NCI-H2196 treated with DMSO at 0.1 percent for 48 hours (cell line): ENCODE data around the gene C5.

Experiments used
- DNase-seq: peaks from one replicate; lab custom pipeline; 2025; ENCODE audit not compliant: unreplicated experiment; lab: John Stamatoyannopoulos, UW

C5 gene

DNA sequence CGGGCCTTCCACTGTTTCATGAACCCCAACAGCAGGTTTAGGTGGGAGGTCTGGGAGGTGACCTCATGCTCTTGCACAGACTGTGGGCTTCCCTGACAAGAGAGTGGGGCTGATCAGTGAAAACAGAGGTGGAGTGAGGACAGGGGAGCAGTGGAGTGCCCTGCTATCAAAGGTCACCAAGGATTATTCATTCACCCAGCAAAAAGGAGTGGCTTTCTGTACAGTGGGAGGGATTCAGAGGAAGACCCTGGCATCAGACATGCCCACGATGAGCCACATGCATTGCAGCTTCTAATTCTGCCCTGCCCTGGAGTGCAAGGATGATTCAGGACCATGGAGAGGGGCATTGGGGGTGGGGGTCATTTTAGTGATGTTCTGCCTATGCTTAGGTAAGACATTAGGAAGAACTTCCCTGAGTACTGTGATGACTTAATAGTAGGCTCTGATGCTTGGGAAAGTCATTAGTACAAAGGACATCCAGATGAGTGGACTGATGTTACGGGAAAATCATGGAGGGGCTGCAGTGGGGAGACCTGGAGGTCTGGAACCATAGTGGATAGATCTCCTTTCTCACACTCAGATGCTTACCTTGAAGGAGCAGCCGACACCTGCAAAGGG lies 136.3 kb downstream of the C5 start:
- DNase-seq, result no peak

DNA sequence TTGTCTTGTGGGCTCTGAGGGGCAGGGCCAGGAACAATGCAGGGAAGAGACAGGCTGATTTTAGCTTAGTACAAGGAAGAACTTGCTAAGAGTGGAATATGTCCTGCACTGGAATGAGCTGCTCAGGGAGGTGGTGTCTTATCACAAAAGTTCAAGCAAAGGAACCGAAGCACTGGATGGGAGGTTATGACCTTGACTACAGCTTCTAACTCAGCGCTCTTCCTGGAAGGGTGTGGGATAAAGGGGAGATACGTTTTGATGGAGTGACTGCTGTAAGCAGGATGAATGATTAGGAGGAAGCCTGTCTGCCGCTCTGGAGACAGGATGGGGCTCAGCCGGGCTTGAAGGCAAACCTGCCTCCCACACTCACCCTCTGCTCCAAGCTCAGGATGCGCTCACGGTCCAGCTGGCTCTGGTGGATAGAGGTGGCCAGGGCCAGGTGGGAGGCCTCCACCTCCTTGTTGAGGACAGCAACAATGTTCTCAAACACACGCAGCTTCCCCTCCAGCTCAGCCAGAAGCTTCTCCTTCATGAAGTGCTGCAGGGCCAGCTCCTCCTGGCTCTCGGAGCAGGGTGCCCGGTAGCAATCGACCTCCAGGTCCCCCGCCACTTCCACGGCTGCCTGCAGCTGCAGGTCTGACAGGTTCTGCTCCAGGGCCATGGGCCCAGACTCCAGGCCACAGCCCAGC lies 137.0 kb downstream of the C5 start:
- DNase-seq, result no peak

DNA sequence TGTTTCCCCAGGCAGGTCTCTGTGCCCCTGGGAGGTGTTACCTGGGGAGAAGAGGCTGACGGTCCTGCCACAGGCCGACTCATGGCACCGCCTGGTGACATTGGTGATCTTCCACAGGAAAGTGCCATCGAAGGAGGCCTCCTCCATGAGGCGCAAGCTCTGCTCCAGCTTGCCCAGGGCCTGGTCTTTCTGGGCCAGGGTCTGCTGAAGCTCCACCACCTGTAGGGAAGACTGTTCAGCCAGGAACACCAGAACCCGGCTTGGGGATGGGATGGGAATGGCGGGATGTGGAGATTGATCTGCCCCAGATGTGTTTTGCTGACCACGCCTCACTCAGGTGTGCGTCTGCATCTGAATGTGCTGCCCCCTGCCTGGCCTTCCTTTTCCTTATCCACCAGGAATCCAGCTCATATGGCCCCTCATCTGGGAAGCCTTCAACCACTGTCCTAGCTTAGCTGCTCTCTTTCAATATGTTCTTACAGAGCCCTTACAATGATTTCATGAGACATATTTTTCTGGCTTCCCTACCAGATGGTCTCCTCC lies 138.7 kb downstream of the C5 start:
- DNase-seq, result no peak

DNA sequence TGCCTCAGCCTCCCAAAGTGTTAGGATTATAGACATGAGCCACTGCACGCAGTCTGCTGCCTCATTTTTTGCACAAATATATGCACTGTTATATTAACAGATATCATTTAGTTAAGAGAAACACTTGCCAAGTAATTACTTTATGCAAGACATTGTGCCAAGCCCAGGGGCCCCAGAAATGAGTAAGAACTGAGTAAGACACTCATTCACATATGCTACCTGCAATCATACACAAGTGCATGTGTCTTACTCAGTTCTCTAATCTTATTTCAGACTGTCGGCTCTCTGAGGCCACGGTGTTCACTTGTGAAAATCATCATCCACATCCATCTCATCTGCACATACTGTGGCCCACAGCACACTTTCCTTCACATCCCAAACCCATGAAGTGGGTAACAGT lies 139.4 kb downstream of the C5 start:
- DNase-seq, result no peak

- DNase-seq, result no peak
Observed at GRCh38 chr9:120909904-120910303, 140.2 kb downstream of the C5 start.

GRCh38 chr9:120905315-120906164 lies 144.5 kb downstream of the C5 start:
- no peak for DNase-seq

- no peak for DNase-seq
Observed at GRCh38 chr9:120904978-120905301, 145.1 kb downstream of the C5 start.

DNA sequence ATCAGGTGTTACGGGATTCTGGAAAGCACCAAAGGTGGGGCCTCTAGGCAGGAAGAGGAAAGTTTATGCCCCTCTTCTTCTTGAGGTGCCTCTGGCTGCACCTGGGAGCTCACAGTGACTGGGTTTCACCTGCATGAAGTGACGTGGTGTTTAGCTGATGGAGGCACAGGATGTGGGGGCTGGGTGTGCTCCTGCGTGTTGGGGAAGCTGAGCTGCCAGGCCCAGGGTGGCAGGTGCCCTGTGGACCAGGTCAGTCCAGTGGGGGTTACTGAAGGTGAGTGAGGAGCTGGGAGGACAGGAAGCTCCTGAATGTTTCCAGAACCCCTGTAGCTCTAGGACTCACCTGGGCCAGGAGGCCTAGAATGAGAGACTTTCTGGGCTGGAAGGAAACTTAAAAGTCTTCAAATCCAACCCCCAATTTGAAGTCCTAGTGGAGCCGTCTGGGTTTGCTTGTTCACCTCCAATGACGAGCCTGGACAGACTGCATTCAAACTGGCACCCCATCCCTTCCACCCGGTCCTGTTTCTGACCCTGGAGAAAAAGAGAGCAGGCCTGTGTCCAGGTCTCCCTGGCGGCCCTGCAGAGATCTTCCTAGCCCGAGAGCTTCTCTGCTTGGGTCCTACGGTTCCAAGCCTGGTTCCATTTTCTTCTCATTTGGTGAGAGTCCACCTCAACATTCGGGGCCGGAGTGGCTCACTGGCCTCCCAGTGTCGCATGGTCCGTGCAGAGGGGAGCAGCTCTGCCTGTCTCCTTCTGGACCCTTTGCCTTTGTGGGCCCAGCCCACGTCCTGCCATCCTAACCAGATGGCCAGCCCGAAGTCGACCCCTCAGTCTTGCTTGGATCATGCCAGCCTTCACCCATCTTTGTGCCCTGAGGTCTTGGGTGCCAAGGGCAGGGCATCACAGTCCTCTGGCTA lies 145.8 kb downstream of the C5 start:
- DNase-seq, result no peak

DNA sequence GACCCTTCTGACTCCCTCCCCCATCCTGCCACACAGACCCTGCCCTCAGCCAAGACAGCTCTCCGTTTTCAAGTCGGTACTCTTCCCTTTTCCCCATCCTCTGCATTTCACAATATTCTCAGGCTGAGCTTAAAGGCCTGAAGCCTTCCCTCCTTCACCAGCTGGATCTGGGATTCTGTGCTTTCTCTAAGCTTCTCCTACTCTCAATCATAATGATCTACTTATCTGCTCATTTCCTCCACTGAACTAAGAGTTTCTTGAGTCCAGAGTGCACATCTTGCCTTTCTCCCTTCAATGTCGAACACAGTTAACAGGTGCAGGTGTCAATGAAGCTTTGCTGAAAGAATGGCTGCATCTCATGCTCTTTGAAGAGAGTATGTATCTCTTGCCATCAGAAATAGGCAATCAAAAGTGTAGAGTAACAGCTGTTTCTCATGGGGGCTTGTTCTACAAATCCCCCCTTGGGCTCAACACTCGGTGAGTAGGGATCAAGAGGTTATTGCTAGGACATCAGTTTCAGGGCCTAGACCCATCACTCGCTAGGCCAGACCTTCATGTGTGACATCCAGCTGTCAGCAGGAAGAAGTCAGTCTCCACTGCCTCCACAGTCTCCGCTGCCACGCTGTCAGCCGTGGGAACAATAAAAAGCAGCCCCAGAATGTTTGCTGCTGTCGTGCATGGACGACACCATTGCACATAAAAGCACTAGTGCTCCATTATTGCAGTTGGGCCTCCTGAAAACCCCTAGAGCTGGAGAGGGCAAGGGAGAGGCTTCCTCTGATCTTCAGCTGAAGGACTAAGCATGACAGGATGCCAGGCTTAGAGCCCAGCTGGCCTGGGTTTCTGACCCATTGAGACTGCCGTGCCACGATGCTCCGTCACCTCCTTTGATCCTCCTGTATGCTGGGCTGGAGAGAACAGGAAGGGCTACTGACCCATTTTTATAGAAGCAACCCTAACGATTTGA lies 147.2 kb downstream of the C5 start:
- no peak for DNase-seq
